Gastrocnemius medialis (tissue), 4 donors: Measurements from ENCODE around the gene SIK1. TPM values are rescaled to one million over a fixed set of nuclear protein-coding genes. Genes with fewer than 3 reads are reported as not detected.

Experiments used
- ATAC-seq, 2 donors: fragments of 150-250 bp; one replicate each; pipeline ENCODE4 v1.9.1; 2016
- DNase-seq, 2 donors: peaks; one replicate each; pipeline ENCODE4 v3.0.0-alpha.2; 2019
- H3K27ac ChIP-seq, 4 donors: fragments of 200-600 bp; sonication (generic); 1 replicate in 1 of 4; 2 replicates in 3 of 4; pipeline ENCODE4 v1.5.1; 2016 to 2018; ENCODE audit warnings: mild to moderate bottlenecking in 2 of 4, moderate library complexity in 1 of 4
- H3K27me3 ChIP-seq, 3 donors: fragments of 200-600 bp; sonication (generic) in 2 of 3; 1 replicate in 1 of 3; 2 replicates in 2 of 3; pipeline versions ENCODE4 v1.5.1 to v1.6.0; 2016 to 2019; ENCODE audit warnings: mild to moderate bottlenecking in 1 of 3, moderate library complexity in 1 of 3
- H3K36me3 ChIP-seq, 2 donors: fragments of 200-600 bp; sonication (generic) in 1 of 2; one replicate each; pipeline ENCODE4 v1.5.1; 2017 to 2018
- H3K4me1 ChIP-seq, 2 donors: fragments of 200-600 bp; sonication (generic) in 1 of 2; one replicate each; pipeline ENCODE4 v1.5.1; 2016 to 2017; ENCODE audit warnings: mild to moderate bottlenecking in 2 of 2
- H3K4me3 ChIP-seq, 4 donors: fragments of 200-600 bp; sonication (generic) in 3 of 4; 1 replicate in 1 of 4; 2 replicates in 3 of 4; pipeline ENCODE4 v1.5.1; 2016 to 2019; ENCODE audit warnings: mild to moderate bottlenecking in 2 of 4
- H3K9me3 ChIP-seq, 3 donors: fragments of 200-600 bp; sonication (generic) in 2 of 3; 1 replicate in 1 of 3; 2 replicates in 2 of 3; pipeline ENCODE4 v1.5.1; 2016 to 2019
- CTCF ChIP-seq, 5 experiments: fragments of 450-650 bp in 3 of 5; fragments of 200-600 bp in 2 of 5; sonication (generic) in 2 of 5; IDR thresholded peaks in 4 of 5; conservative IDR thresholded peaks in 1 of 5; 1 replicate in 4 of 5; 2 replicates in 1 of 5; pipeline ENCODE4 v1.5.1; 2016 to 2019; ENCODE audit warnings: antibody characterized with exemption in 5 of 5, mild to moderate bottlenecking in 3 of 5, moderate library complexity in 3 of 5
- POLR2A ChIP-seq, 2 donors: fragments of 450-650 bp; IDR thresholded peaks; one replicate each; pipeline ENCODE4 v1.6.1; 2017; ENCODE audit warnings: antibody characterized with exemption in 2 of 2, mild to moderate bottlenecking in 2 of 2, moderate library complexity in 2 of 2
- in situ Hi-C, 4 donors: fragments of 200-750 bp; cut with MboI; loops; one replicate each; pipeline versions ENCODE4 v1.15.0 to v1.8.0; 2017; ENCODE audit warnings: low sequenced_read_pairs in 4 of 4
- intact Hi-C: fragments of 100-400 bp; cut with DNase I; formaldehyde crosslinking; loops from one replicate; pipeline ENCODE4 v1.15.1; 2023; ENCODE audit warnings: low total_unique reads
- total RNA-seq, 4 donors: library from RNA; depleted of rRNA; stranded (reverse); fragments of >200 nt; gene quantifications; one replicate each; pipeline versions ENCODE4 v1.1.0 to v1.2.3, GENCODE V29; 2016

SIK1 gene
- total RNA-seq, 4 donors from 2014 or later, result 0.36 to 12.8 (median 1.9) TPM

GRCh38 chr21:43370888-43371570, 55.9 kb downstream of the SIK1 start:
- Histone ChIP-seq H3K36me3 (no peaks in the 10 kb centered on the region), H3K9me3 (no peaks in the 10 kb centered on the region), H3K27me3 (peaks cover 0 to 11% (median 0%) of the 10 kb centered on the region in 3 donors), H3K4me1 (no peaks in the 10 kb centered on the region), H3K4me3 (no peak overlapping the region), H3K27ac (no peak overlapping the region)
- no peak for ATAC-seq
- in situ Hi-C loops (no loop called here), intact Hi-C loops (no loop called here)
- DNase-seq, result no peak
- TF ChIP-seq CTCF (IDR thresholded peaks at IDR 0.05 in 4 of 5, conservative IDR thresholded peaks at IDR 0.05 in 1 of 5) (no peak), POLR2A (IDR thresholded peaks at IDR 0.05) (no peak)

- Histone ChIP-seq H3K4me3 (no peak overlapping the region), H3K4me1 (no peaks in the 10 kb centered on the region), H3K36me3 (no peaks in the 10 kb centered on the region), H3K9me3 (no peaks in the 10 kb centered on the region), H3K27ac (no peak overlapping the region), H3K27me3 (peaks cover 0 to 11% (median 0%) of the 10 kb centered on the region in 3 donors)
- in situ Hi-C loops (no loop called here), intact Hi-C loops (no loop called here)
- no peak for DNase-seq
- TF ChIP-seq POLR2A (IDR thresholded peaks at IDR 0.05), result no peak
- TF ChIP-seq CTCF (IDR thresholded peaks at IDR 0.05 in 4 of 5, conservative IDR thresholded peaks at IDR 0.05 in 1 of 5), result no peak
- no peak for ATAC-seq
Measured at GRCh38 chr21:43370091-43370658, 56.8 kb downstream of the SIK1 start.

GRCh38 chr21:43369596-43370090, 57.3 kb downstream of the SIK1 start:
- no peak for TF ChIP-seq POLR2A (IDR thresholded peaks at IDR 0.05)
- no peak for TF ChIP-seq CTCF (IDR thresholded peaks at IDR 0.05 in 4 of 5, conservative IDR thresholded peaks at IDR 0.05 in 1 of 5)
- no peaks in the 10 kb centered on the region for H3K9me3 ChIP-seq
- intact Hi-C loops, result no loop called here
- in situ Hi-C loops, result no loop called here
- H3K27me3 ChIP-seq, result peaks cover 0 to 11% (median 0%) of the 10 kb centered on the region in 3 donors
- no peak for DNase-seq
- H3K4me1 ChIP-seq, result no peaks in the 10 kb centered on the region
- H3K4me3 ChIP-seq, result no peak overlapping the region
- no peak for ATAC-seq
- H3K36me3 ChIP-seq, result no peaks in the 10 kb centered on the region
- H3K27ac ChIP-seq, result no peak overlapping the region

GRCh38 chr21:43369124-43369523, 57.8 kb downstream of the SIK1 start:
- H3K4me1 ChIP-seq, result no peaks in the 10 kb centered on the region
- DNase-seq, result peak; percentile 46 to 79
- H3K36me3 ChIP-seq, result no peaks in the 10 kb centered on the region
- H3K4me3 ChIP-seq, result no peak overlapping the region
- no peak for TF ChIP-seq CTCF (IDR thresholded peaks at IDR 0.05 in 4 of 5, conservative IDR thresholded peaks at IDR 0.05 in 1 of 5)
- TF ChIP-seq POLR2A (IDR thresholded peaks at IDR 0.05), result peak in 1 of 2 donors; percentile 12
- in situ Hi-C loops, result no loop called here
- ATAC-seq, result peak; percentile 69 to 72
- no peaks in the 10 kb centered on the region for H3K9me3 ChIP-seq
- H3K27me3 ChIP-seq, result peaks cover 0 to 11% (median 0%) of the 10 kb centered on the region in 3 donors
- intact Hi-C loops, result no loop called here
- no peak overlapping the region for H3K27ac ChIP-seq
